HG02870 (cell line): ENCODE results near the gene RAD23A.
"Not testable (repeated sequence)": the region's sequence is repeated elsewhere in the genome, so short reads cannot be mapped to it uniquely, and the experiment has no call there.

Experiments used
- ATAC-seq: cut with Tn5 transposase; IDR thresholded peaks from one replicate; pipeline ENCODE4 v1.9.1; 2021; ENCODE audit warnings: mild to moderate bottlenecking, moderate library complexity; ENCODE audit not compliant: unreplicated experiment

RAD23A gene

DNA sequence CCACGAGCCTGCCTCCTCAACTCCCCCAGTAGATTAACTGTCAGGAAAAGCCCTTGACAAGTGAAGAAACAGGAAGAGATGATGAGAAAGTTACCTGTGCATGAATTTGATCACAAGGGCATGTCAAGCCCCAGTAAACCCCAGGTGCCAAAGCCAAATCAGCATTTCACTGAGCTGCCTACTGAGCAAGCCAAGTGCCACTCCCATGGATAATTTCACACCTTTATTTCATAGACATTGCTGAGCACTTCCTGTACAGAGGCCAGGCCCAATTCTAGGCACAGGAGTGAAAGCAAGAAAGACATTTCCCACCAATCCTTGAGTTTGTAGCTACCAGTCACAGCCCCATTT is 8.9 kb downstream of the RAD23A start:
- ATAC-seq, result no peak

DNA sequence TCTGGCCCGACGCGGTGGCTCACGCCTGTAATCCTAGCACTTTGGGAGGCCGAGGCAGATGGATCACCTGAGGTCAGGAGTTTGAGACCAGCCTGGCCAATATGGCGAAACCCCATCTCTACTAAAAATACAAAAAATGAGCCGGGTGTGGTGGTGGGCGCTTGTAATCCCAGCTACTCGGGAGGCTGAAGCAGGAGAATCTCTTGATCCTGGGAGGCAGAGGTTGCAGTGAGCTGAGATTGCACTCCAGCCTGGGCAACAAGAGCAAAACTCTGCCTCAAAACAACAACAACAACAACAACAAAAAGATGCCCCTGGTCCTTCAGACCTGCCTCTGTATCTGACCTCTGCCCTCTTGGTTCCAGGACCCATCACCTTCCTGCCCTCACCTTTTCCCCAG is 9.9 kb downstream of the RAD23A start:
- ATAC-seq, result not testable (repeated sequence)

- ATAC-seq, result no peak
These were observed 10.3 kb downstream of the RAD23A start for GRCh38 chr19:12955996-12956395.

DNA sequence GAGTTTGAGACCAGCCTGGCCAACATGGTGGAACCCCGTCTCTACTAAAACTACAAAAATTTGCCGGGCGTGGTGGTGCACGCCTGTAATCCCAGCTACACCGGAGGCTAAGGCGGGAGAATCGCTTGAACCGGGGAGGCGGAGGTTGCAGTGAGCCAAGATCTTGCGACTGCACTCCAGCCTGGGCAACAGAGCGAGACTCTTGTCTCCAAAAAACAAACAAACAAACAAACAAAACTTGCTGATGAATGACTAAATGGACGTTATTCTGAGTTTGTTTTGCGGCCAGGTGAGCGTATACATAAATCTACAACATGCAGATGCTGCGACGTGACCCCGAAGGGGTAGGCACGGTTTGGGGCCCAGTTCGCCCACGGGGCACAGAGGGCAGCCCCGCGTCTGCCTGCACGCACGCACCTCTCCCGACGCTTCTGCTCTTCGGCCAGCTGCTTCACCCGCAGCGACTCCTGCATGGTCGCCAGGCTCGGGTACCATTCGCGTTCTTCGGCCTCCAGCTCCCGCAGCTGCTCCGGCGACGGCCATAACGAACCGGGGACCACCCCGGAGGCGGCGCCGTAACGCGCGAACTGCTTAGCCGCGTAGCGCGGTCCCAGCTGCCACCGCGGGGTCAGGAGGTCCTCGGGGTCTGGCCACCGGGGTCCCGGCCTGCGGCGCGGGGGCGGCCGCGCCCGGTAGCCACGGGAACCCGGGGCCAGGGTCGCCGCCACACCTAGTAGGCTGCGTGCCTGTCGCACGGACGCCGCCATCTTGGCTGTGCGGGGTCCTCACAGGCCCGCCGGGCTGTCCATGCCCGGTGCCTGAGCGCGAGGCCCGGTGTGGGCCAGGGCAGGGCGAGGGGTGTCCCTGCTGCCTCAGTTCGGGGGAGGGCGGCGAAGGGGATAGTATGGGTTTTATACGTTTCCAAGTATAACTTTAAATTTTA is 11.1 kb downstream of the RAD23A start, which contains the start of gene GADD45GIP1:
GADD45GIP1 (minus strand) TSS at position 778 of the 943 bp plus-strand sequence; CDS start at position 767, 11 bp downstream.
- ATAC-seq, result no peak

DNA sequence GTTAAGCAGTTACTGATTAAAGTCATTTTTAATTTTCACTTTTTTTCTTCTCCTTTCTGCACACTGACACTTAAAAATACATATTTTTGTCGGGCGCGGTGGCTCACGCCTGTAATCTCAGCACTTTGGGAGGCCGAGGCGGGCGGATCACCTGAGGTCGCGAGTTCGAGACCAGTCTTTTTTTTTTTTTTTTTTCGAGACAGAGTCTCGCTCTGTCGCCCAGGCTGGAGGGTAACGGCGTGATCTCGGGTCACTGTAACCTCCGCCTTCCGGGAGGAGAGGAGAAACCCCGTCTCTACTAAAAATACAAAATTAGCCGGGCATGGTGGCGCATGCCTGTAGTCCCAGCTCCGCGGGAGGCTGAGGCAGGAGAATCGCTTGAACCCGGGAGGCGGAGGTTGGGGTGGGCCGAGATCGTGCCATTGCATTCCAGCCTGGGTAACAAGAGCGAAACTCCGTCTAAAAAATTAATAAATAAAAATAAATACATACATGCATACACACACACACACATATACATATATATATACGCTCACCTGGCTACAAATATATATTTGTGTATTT is 11.8 kb downstream of the RAD23A start:
- ATAC-seq, result not testable (repeated sequence)

DNA sequence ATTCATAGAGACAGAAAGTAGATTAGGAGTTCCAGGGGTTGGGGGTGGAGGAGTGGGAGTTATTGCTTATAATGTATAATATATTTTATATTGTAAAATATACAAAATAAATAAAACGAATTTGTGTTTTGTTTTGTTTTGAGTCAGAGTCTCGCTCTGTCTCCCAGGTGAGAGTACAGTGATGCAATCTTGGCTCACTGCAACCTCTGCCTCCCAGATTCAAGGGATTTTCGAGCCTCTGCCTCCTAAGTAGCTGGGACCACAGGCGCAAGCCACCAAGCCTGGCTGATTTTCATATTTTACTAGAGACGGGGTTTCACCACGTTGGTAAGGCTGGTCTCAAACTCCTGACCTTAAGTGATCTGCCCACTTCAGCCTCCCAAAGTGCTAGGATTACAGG is 13.8 kb downstream of the RAD23A start:
- no peak for ATAC-seq

DNA sequence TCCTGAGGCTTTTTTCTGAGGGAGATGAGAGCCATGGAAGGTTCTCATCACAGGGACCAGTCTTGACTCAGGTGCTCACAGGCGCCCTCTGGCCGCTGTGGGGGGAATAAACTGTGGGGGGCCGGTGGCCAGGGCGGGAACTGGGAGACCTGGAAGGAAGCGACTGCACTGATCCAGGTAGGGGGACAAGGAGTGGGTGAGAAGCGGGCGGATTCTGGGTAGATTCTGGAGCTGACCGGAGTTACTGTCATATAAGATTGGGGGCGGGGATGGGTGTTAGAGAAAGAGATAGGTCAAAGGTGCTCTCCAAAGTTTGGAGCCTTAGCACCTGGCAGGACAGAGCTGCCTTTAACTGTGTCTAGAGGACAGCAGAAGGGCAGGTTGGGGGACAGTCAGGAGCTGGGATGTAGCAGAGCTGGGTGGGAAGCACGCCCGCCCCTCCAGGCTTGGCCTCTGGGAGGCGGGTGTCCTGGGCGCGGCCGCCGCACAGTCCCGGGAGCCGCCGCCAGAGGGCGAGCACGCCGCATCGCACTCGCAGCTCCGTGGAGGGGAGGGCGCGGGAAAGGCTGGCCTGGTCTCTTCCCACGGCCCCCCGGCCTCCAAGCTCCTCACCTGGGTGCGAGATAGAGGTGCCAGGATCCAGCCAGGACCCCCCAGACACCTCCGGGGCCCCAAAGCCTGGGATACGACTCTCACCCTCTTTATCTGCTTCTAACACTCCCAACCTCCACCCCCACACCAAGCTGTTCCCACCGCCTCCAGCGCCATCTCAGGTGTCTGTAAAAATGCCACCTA is 19.6 kb downstream of the RAD23A start:
- no peak for ATAC-seq

DNA sequence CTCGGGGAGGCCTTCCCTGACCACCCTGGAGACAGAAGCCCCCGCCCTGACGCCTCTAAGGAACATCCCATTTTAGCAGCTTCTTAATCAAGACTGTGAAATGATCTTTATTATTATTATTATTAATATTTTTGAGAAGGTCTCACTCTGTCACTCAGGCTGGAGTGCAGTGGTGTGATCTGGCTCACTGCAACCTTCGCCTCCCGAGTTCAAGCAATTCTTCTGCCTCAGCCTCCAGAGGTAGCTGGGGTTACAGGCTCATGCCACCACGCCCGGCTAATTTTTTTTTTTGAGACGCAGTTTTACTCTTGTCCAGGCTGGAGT is 20.1 kb downstream of the RAD23A start:
- ATAC-seq, result no peak

- no peak for ATAC-seq
These were observed 22.2 kb downstream of the RAD23A start for GRCh38 chr19:12967907-12968306.

DNA sequence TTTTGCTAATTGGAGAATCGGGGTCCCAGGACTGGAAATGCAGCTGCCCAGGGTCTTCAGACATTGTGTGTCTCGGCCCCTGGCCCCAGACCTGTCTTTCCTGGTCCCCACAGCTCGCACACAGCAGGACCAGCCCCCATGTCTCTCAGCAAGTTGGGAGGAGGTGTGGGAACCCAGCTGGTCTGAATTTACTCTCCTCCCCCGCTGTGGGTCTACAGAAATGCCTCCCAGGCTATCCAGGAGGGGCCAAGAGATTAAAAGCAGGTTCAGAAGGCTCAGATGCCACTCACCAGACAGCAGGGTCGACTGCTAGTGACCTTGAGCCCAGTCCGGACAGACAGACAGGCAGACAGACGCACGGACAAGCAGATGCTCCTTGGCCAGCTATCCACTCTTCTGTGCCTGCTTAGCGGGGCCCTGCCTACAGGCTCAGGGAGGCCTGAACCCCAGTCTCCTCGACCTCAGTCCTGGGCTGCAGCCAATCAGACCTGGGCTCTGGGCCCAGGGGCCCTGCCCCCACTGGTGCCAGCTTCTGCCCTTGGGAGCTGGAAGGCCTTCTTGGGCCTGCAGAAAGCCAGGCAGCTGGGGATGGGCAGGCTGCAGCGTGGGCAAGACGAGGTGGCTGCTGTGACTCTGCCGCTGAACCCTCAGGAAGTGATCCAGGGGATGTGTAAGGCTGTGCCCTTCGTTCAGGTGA is 23.8 kb downstream of the RAD23A start, which contains the start of gene DAND5:
DAND5 (plus strand) TSS at position 285 of the 697 bp plus-strand sequence; CDS start at position 370, 85 bp downstream.
- no peak for ATAC-seq

DNA sequence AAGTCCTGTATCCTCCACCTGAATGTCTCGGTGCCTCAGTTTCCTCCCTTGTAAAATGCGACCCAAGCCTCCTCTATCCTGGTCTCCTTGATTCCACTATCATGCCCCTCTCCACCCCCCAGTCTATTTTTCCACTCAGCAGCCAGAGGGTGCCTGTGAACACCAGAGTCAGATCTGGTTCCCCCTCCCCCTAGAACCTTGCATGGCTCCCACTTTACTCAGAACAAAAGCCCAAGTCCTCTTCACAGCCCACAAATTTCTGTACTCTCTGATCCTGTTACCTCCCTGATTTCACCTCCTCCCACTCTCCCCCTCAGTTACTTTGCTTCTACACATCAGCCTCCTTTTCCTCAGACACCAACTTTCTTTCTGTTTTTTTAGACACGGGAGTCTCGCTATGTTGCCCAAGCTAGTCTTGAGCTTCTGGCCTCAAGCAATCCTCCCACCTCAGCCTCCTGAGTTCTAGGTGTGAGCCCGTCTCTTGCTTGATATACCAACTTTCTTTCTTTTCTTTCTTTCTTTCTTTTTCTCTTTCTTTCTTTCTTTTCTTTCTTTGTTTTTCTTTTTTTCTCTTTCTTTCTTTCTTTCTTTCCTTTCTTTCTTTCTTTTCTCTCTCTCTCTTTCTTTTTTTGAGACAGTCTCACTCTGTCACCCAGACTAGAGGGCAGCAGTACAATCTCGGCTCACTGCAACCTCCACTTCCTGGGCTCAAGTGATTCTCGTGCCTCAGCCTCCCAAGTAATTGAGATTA is 24.6 kb downstream of the RAD23A start:
- no peak for ATAC-seq

- ATAC-seq, result no peak
These were observed 27.6 kb downstream of the RAD23A start for GRCh38 chr19:12973236-12973635.

- no peak for ATAC-seq
These were observed 28.9 kb downstream of the RAD23A start for GRCh38 chr19:12974301-12975220.

GRCh38 chr19:12975221-12975741 is 29.6 kb downstream of the RAD23A start:
- ATAC-seq, result no peak

DNA sequence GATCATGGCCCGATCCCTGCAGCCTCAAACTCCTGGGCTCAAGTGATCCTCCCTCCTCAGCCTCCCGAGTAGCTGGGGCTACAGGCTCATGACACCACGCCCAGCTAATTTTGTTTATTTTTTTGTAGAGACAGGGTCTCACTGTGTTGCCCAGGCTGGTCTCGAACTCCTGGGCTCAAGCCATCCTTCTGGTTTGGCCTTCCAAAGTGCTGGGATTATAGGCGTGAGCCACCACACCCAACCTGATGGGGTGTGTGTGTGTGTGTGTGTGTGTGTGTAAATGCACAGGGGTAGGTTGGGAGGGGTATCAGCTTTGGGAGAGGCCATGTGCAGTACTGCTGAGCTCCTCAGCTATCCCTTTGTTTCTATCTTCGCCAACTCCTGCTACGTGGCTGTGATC is 30.4 kb downstream of the RAD23A start:
- not testable (repeated sequence) for ATAC-seq

- no peak for ATAC-seq
These were observed 34.3 kb downstream of the RAD23A start for GRCh38 chr19:12979974-12980373.

- ATAC-seq, result no peak
These were observed 37.0 kb downstream of the RAD23A start for GRCh38 chr19:12982648-12983047.

- no peak for ATAC-seq
These were observed 37.4 kb downstream of the RAD23A start for GRCh38 chr19:12983091-12983490.
